Measurements from ENCODE around the gene DMD.

Gene DMD

GRCh38 chrX:31543634-31544033, 1667.7 kb downstream of the DMD start:
- Histone ChIP-seq H4K20me1 (ENCODE audit: insufficient read depth, low read length, poor library complexity, severe bottlenecking) (no peaks in the 10 kb centered on the region), H3K9ac (ENCODE audit: low read depth, low read length, poor library complexity, severe bottlenecking) (no peak overlapping the region), H3K9me2 (replicated peaks; ENCODE audit: low read depth, low read length) (no peaks in the 10 kb centered on the region), H3K36me3 (ENCODE audit: insufficient read depth, low read length) (no peaks in the 10 kb centered on the region), H3F3A (ENCODE audit: low read depth) (no peaks in the 10 kb centered on the region), H2AFZ (ENCODE audit: low read length) (no peak overlapping the region), H3K79me2 (ENCODE audit: insufficient read depth, low read length) (no peaks in the 10 kb centered on the region), H3K4me3 (ENCODE audit: low read length, poor library complexity, severe bottlenecking) (no peak overlapping the region), H3K4me1 (ENCODE audit: insufficient read depth, low read length, poor library complexity, severe bottlenecking) (no peaks in the 10 kb centered on the region), H3K4me2 (ENCODE audit: low read depth, low read length, poor library complexity, severe bottlenecking) (no peak overlapping the region), H3K9me3 (ENCODE audit: insufficient read depth, low read depth, low read length) (no peaks in the 10 kb centered on the region), H3K27me3 (ENCODE audit: insufficient read depth, low read length, poor library complexity, severe bottlenecking) (no peaks in the 10 kb centered on the region)
- no peak for TF ChIP-seq EZH2phosphoT487 (IDR thresholded peaks at IDR 0.05; ENCODE audit: borderline replicate concordance)
- TF ChIP-seq CTCF (conservative IDR thresholded peaks at IDR 0.05; ENCODE audit: low read length): no peak

DNA sequence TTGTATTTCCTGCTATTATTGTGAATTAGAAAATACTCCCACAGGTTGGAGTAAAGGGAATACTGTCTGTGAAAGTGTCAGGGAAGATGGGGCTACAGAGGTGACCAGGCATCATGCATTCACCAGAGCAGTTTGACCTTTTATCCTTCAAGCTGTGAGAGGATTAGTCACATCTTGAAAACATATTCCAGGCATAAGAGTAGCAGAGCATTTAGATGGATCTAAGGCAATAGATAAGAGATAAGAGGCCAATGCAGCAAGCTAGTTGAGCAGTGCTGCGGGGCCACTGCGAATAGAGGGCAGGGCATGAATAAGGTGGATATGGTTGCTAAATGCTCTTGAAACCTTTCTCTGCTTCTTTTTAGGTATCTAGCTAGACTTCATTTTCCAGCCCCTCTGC, 1668.8 kb downstream of the DMD start:
- Histone ChIP-seq H3K27me3 (ENCODE audit: insufficient read depth, low read length, poor library complexity, severe bottlenecking) (no peaks in the 10 kb centered on the region), H3F3A (ENCODE audit: low read depth) (no peaks in the 10 kb centered on the region), H4K20me1 (ENCODE audit: insufficient read depth, low read length, poor library complexity, severe bottlenecking) (no peaks in the 10 kb centered on the region)

GRCh38 chrX:31540313-31540712, 1671.0 kb downstream of the DMD start:
- no peak overlapping the region for H2AFZ ChIP-seq (ENCODE audit: low read length)
- H4K20me1 ChIP-seq (ENCODE audit: insufficient read depth, low read length, poor library complexity, severe bottlenecking): no peaks in the 10 kb centered on the region
- no peak for TF ChIP-seq EZH2phosphoT487 (IDR thresholded peaks at IDR 0.05; ENCODE audit: borderline replicate concordance)
- no peak for TF ChIP-seq CTCF (conservative IDR thresholded peaks at IDR 0.05; ENCODE audit: low read length)
- H3K9ac ChIP-seq (ENCODE audit: low read depth, low read length, poor library complexity, severe bottlenecking): no peak overlapping the region
- no peaks in the 10 kb centered on the region for H3K79me2 ChIP-seq (ENCODE audit: insufficient read depth, low read length)
- H3K9me3 ChIP-seq (ENCODE audit: insufficient read depth, low read depth, low read length): no peaks in the 10 kb centered on the region
- no peak overlapping the region for H3K4me3 ChIP-seq (ENCODE audit: low read length, poor library complexity, severe bottlenecking)
- H3K4me2 ChIP-seq (ENCODE audit: low read depth, low read length, poor library complexity, severe bottlenecking): no peak overlapping the region
- H3K4me1 ChIP-seq (ENCODE audit: insufficient read depth, low read length, poor library complexity, severe bottlenecking): no peaks in the 10 kb centered on the region
- H3F3A ChIP-seq (ENCODE audit: low read depth): no peaks in the 10 kb centered on the region
- H3K36me3 ChIP-seq (ENCODE audit: insufficient read depth, low read length): no peaks in the 10 kb centered on the region
- H3K9me2 ChIP-seq (replicated peaks; ENCODE audit: low read depth, low read length): no peaks in the 10 kb centered on the region
- no peaks in the 10 kb centered on the region for H3K27me3 ChIP-seq (ENCODE audit: insufficient read depth, low read length, poor library complexity, severe bottlenecking)

More for the DNA sequence above, 1668.8 kb downstream of the DMD start:
- Histone ChIP-seq H2AFZ (ENCODE audit: low read length) (no peak overlapping the region), H3K9ac (ENCODE audit: low read depth, low read length, poor library complexity, severe bottlenecking) (no peak overlapping the region), H3K79me2 (ENCODE audit: insufficient read depth, low read length) (no peaks in the 10 kb centered on the region), H3K4me3 (ENCODE audit: low read length, poor library complexity, severe bottlenecking) (no peak overlapping the region), H3K4me2 (ENCODE audit: low read depth, low read length, poor library complexity, severe bottlenecking) (no peak overlapping the region), H3K36me3 (ENCODE audit: insufficient read depth, low read length) (no peaks in the 10 kb centered on the region), H3K4me1 (ENCODE audit: insufficient read depth, low read length, poor library complexity, severe bottlenecking) (no peaks in the 10 kb centered on the region), H3K9me3 (ENCODE audit: insufficient read depth, low read depth, low read length) (no peaks in the 10 kb centered on the region), H3K9me2 (replicated peaks; ENCODE audit: low read depth, low read length) (no peaks in the 10 kb centered on the region)
- no peak for TF ChIP-seq EZH2phosphoT487 (IDR thresholded peaks at IDR 0.05; ENCODE audit: borderline replicate concordance)
- no peak for TF ChIP-seq CTCF (conservative IDR thresholded peaks at IDR 0.05; ENCODE audit: low read length)
